Endometrial microvascular endothelial cells (primary cell): Measurements from ENCODE around the gene SLF2. TPM values are rescaled to one million over a fixed set of nuclear protein-coding genes. Genes with fewer than 3 reads are reported as not detected.

Experiments used
- in situ Hi-C: cut with HindIII; loops from 2 replicates; pipeline ENCODE4 v1.10.0; 2017; ENCODE audit warnings: low sequenced_read_pairs, low pct_unique_long_range_greater_than_20kb; ENCODE audit errors: inconsistent ontology term
- total RNA-seq: library from RNA; depleted of rRNA; stranded (reverse); fragments of >200 nt; gene quantifications from one replicate; pipeline ENCODE4 v1.2.3, GENCODE V29; 2015; ENCODE audit errors: inconsistent ontology term

The SLF2 gene
- 27.4 TPM for total RNA-seq

- in situ Hi-C loops, result no loop called here
Observed at GRCh38 chr10:100912605-100913469, at the start of gene SLF2. Gene SLF2 (plus strand): TSS chr10:100912963. CDS start chr10:100913111, 148 bp downstream.

GRCh38 chr10:100863433-100863832 lies 49.3 kb upstream of the SLF2 start:
- in situ Hi-C loops, result no loop called here

GRCh38 chr10:100864036-100864885 lies 48.5 kb upstream of the SLF2 start:
- in situ Hi-C loops, result no loop called here

GRCh38 chr10:100864978-100865377 lies 47.8 kb upstream of the SLF2 start:
- in situ Hi-C loops, result no loop called here

- in situ Hi-C loops, result no loop called here
Observed at GRCh38 chr10:100866010-100866409, 46.8 kb upstream of the SLF2 start.

- in situ Hi-C loops, result no loop called here
Observed at GRCh38 chr10:100866575-100867098, 46.1 kb upstream of the SLF2 start.

GRCh38 chr10:100867261-100867963 lies 45.4 kb upstream of the SLF2 start:
- in situ Hi-C loops, result no loop called here

GRCh38 chr10:100868382-100868781 lies 44.4 kb upstream of the SLF2 start:
- in situ Hi-C loops, result no loop called here

GRCh38 chr10:100869399-100869798 lies 43.4 kb upstream of the SLF2 start:
- in situ Hi-C loops, result no loop called here

GRCh38 chr10:100872034-100872791 lies 40.5 kb upstream of the SLF2 start:
- in situ Hi-C loops, result no loop called here

GRCh38 chr10:100873146-100873826 lies 39.5 kb upstream of the SLF2 start:
- in situ Hi-C loops, result no loop called here

- in situ Hi-C loops, result no loop called here
Observed at GRCh38 chr10:100873827-100874326, 38.9 kb upstream of the SLF2 start.

GRCh38 chr10:100874702-100875483 lies 37.9 kb upstream of the SLF2 start:
- in situ Hi-C loops, result no loop called here

GRCh38 chr10:100875484-100876166 lies 37.1 kb upstream of the SLF2 start:
- in situ Hi-C loops, result no loop called here

GRCh38 chr10:100876585-100877460 lies 35.9 kb upstream of the SLF2 start:
- in situ Hi-C loops, result no loop called here

- in situ Hi-C loops, result no loop called here
Observed at GRCh38 chr10:100877461-100877850, 35.3 kb upstream of the SLF2 start.
